Measurements from ENCODE around the gene GIMAP8. TPM values are rescaled to one million over a fixed set of nuclear protein-coding genes. Genes with fewer than 3 reads are reported as not detected.

GIMAP8 gene
- total RNA-seq, 1 donor from 2014 or later, result 42.3 TPM

GRCh38 chr7:150439967-150440366 is 10.5 kb upstream of the GIMAP8 start:
- Histone ChIP-seq H3K9me3 (peaks cover 9% of the 10 kb centered on the region), H3K4me3 (no peak overlapping the region), H3K4me1 (no peaks in the 10 kb centered on the region), H3K36me3 (no peaks in the 10 kb centered on the region), H3K27ac (no peak overlapping the region), H3K27me3 (no peaks in the 10 kb centered on the region)
- intact Hi-C loops (cut with DNase I), result loop anchor here (10.0 kb wide), 1 partner anchor 315 kb away; no protein-coding TSS in a partner anchor
- no peak for TF ChIP-seq CTCF (IDR thresholded peaks at IDR 0.05)
- ATAC-seq (no peak), DNase-seq (no peak)

DNA sequence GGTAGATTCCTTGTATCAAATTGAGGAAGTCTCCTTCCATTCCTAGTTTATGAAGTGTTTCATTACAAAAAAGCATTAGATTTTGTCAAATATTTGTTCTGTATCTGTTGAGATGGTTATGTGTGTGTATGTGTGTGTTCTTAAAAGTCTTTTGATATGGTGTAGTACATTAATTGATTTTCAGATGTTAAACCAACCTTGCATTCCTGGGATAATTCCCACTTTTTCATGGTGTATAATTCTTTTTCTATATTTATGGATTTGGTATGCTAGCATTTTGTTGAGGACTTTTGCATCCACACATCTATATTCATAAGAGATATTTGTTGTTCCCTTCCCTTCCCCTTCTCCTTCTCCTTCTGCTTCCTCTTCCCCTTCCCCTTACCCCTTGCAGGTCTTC is 8.9 kb upstream of the GIMAP8 start:
- ATAC-seq (no peak), DNase-seq (no peak)
- intact Hi-C loops (cut with DNase I), result loop anchor here (10.0 kb wide), 1 partner anchor 313 kb away; no protein-coding TSS in a partner anchor
- Histone ChIP-seq H3K4me1 (no peaks in the 10 kb centered on the region), H3K4me3 (no peak overlapping the region), H3K9me3 (peaks cover 9% of the 10 kb centered on the region), H3K27me3 (no peaks in the 10 kb centered on the region), H3K27ac (no peak overlapping the region), H3K36me3 (no peaks in the 10 kb centered on the region)
- TF ChIP-seq CTCF (IDR thresholded peaks at IDR 0.05), result no peak

- no peak overlapping the region for H3K4me3 ChIP-seq
- no peaks in the 10 kb centered on the region for H3K27me3 ChIP-seq
- no peak overlapping the region for H3K27ac ChIP-seq
- TF ChIP-seq CTCF (IDR thresholded peaks at IDR 0.05), result no peak
- peaks cover 9% of the 10 kb centered on the region for H3K9me3 ChIP-seq
- ATAC-seq (no peak), DNase-seq (no peak)
- no peaks in the 10 kb centered on the region for H3K4me1 ChIP-seq
- intact Hi-C loops (cut with DNase I), result loop anchor here (10.0 kb wide), 1 partner anchor 312 kb away; no protein-coding TSS in a partner anchor
- no peaks in the 10 kb centered on the region for H3K36me3 ChIP-seq
Measured at GRCh38 chr7:150442811-150443210, 7.6 kb upstream of the GIMAP8 start.

DNA sequence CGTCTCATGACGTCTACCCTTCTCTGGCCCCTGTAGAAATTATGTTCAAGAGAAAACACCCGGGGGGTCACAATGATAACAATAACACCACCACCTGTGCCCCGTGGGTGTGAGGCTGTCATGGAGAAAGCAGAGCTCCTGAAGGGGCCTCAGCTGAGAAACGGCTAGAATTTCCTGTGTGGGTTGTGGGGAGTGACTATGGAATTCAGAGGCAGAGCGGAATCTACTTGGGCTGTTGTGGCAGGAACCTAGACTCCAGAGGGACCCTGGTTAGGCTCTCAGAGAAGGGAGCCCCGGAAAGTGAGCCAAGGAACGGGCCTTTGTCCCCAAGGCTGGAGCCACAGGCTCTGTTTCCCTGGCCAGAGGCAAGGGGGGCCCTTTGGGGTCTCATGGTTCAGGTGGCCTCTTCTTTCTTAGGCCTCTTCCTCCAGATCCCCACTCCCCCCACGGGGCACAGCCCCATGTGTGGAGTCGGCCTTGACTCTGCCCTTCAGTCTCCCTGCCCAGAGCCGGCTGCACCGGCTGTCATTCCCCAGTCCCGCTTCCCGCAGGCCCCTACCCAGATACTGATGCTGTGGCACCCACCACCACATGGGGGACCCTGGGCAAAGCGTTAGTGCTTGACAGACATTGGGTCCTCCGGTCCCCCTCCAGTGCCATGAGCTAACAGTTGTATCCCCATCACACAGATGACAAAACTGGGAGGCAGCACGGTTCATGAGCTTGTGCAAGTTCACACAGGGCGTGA is 6.5 kb upstream of the GIMAP8 start:
- no peaks in the 10 kb centered on the region for H3K36me3 ChIP-seq

GRCh38 chr7:150444674-150445365 is 5.6 kb upstream of the GIMAP8 start:
- intact Hi-C loops (cut with DNase I), result loop anchor here (10.0 kb wide), 1 partner anchor 310 kb away; no protein-coding TSS in a partner anchor
- no peak overlapping the region for H3K27ac ChIP-seq
- H3K9me3 ChIP-seq, result peaks cover 9% of the 10 kb centered on the region
- no peak for ATAC-seq
- no peaks in the 10 kb centered on the region for H3K36me3 ChIP-seq
- no peak overlapping the region for H3K4me3 ChIP-seq
- H3K4me1 ChIP-seq, result peaks cover 12% of the 10 kb centered on the region
- no peaks in the 10 kb centered on the region for H3K27me3 ChIP-seq
- no peak for TF ChIP-seq CTCF (IDR thresholded peaks at IDR 0.05)
- no peak for DNase-seq

More for the DNA sequence above, 6.5 kb upstream of the GIMAP8 start:
- Histone ChIP-seq H3K4me3 (no peak overlapping the region), H3K27me3 (no peaks in the 10 kb centered on the region), H3K27ac (no peak overlapping the region), H3K9me3 (peaks cover 9% of the 10 kb centered on the region), H3K4me1 (peaks cover 6% of the 10 kb centered on the region)
- intact Hi-C loops (cut with DNase I), result loop anchor here (10.0 kb wide), 1 partner anchor 311 kb away; no protein-coding TSS in a partner anchor
- no peak for ATAC-seq
- no peak for TF ChIP-seq CTCF (IDR thresholded peaks at IDR 0.05)
- DNase-seq, result no peak
